GM19452 (cell line): ENCODE data around the gene ELAVL1.
"Not testable (repeated sequence)": the region's sequence is repeated elsewhere in the genome, so short reads cannot be mapped to it uniquely, and the experiment has no call there.

Source experiments
- ATAC-seq: cut with Tn5 transposase; IDR thresholded peaks from one replicate; pipeline ENCODE4 v1.9.1; 2021; ENCODE audit not compliant: unreplicated experiment

Gene ELAVL1

GRCh38 chr19:8005534-8006256, at the start of gene ELAVL1:
ELAVL1 (minus strand) TSS chr19:8005641; CDS start chr19:7991815, 13,826 bp downstream.
- ATAC-seq, result peak; percentile 71

DNA sequence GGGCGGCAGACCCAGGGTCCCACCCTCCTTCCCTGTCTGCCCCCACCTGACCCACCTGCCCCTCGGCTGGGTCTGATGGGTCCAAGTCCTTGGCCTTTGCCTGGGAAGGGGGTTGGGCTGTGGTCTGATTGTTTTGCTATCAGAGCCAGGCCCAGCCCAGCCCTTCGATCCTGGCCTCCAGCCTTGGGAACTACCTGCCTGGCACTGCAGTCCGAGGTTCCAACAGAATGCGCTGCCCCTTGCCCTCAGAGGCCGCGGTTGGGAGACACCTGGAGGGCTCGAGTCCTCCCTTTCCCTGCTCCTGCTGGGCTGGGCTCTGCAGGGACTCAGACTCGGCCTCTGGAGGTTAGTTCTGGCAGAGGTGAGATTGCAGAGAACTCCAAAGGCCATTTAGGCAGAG, 48.7 kb upstream of the ELAVL1 start:
- ATAC-seq, result no peak

DNA sequence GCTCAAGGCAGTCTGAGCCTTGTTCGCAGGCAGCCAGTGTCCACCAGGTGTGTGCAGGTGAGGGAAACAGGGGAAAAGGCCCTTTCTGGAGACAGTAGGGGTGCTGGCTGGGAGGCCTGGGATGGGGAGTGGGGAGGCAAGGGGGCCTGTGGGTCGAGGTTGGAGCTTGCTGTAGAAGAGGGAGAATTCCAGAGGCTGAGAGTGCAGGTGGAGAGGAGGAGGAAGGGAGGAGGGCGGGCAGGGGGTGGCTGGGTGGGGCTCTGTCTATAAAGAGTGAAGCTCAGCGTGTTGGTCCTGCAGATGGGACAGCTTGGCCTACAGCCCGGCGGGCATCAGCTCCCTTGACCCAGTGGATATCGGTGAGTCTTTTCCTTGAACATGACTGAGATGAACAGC, 47.0 kb upstream of the ELAVL1 start, which contains the start of gene CCL25:
Gene CCL25 (plus strand): TSS at position 297 of the 396 bp plus-strand sequence. CDS start 290 bp downstream, outside the sequence.
- no peak for ATAC-seq

DNA sequence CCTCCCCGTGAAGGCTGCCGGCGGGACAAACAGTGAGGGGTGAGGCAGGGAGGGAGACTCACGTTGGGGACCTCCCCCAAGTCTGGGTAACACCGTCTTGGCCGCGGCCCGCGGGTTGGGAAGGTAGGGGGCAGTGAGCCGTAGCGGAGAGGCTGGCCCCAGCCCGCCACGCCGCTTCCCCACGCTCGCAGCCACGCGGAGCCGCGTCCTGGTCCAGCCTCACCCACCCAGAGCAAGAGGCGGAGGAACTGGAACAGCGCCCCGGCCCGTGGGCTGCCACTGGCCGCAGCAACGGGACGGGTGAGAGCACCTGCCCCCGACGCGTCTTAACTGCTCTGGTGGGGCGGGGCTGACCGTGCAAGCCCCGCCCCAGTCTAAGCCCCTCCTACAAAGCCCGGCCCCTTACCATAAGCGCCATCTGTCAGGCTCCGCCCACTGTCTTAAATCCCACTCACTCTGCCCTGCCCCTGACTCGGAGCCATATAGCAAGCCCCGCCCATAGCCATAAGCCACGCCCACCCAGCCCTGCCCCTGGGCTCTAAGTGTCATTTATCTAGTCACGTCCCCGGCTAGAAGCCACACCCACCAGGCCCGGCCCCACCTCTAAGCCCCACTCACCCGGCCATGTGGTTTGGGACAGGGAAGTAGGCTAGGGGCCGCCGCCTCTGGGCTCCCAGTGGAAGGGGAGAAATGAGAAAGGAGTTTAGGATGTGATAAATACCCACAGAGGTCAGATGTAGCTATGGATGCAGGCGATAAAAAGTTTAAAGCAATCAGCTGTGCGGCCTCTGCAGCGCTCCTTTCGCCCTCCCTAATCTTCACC, 45.0 kb upstream of the ELAVL1 start:
- ATAC-seq, result peak; percentile 81

GRCh38 chr19:8046569-8047165, 41.2 kb upstream of the ELAVL1 start:
- ATAC-seq, result no peak

GRCh38 chr19:8045872-8046568, 40.6 kb upstream of the ELAVL1 start:
- no peak for ATAC-seq

DNA sequence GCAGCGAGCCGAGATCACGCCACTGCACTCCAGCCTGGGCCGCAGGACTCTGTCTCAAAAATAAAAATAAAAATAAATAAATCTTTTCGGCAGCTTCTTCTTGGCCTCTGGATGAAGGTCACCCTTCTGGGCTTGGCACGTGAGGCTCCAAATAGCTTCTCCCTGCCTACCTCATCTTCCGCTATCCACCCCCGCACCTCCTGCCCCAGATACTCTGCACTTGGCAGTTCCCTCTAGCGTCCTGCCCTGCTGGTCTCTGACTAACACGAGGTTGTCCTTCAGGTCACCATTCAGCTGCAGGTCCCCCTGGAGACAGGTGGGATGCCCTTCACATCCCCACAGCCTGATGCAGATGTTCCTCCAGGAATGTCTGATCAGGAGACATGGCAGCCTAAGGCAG, 38.6 kb upstream of the ELAVL1 start:
- ATAC-seq, result no peak

DNA sequence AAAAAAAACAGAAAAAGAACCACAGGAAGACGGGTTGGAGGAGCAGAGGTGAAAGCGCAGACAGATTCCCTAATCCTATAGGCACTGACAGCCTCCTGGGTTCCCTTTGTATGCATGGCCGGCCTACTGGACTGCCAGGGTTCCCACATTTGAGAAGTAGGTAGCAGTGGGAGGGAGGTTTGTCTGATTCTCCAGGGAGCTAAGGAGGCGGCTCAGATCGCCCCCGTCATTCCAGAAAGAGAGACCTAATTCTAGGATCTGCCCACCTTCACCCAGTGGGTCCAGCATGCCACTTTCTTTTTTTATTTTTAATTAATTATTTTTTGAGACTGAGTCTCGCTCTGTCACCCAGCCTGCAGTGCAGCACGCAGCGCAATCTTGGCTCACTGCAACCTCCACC, 37.5 kb upstream of the ELAVL1 start:
- no peak for ATAC-seq

GRCh38 chr19:8041531-8041931, 36.1 kb upstream of the ELAVL1 start:
- ATAC-seq, result no peak

DNA sequence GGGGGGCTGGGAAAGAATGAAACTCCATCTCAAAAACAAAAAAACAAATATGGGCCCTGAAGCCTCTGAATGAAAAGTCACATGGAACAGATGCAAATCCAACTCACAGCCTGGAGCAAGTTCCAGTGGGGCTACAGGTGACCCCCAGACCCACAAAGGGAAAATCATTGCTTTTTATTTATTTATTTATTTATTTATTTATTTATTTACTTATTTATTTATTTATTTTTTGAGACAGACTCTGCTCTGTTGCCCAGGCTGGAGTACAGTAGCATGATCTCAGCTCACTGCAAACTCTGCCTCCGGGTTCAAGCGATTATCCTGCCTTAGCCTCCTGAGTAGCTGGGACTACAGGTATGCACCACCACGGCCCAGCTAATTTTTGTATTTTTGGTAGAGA, 33.8 kb upstream of the ELAVL1 start:
- ATAC-seq, result no peak

- ATAC-seq, result no peak
Observed at GRCh38 chr19:8038815-8039214, 33.4 kb upstream of the ELAVL1 start.

DNA sequence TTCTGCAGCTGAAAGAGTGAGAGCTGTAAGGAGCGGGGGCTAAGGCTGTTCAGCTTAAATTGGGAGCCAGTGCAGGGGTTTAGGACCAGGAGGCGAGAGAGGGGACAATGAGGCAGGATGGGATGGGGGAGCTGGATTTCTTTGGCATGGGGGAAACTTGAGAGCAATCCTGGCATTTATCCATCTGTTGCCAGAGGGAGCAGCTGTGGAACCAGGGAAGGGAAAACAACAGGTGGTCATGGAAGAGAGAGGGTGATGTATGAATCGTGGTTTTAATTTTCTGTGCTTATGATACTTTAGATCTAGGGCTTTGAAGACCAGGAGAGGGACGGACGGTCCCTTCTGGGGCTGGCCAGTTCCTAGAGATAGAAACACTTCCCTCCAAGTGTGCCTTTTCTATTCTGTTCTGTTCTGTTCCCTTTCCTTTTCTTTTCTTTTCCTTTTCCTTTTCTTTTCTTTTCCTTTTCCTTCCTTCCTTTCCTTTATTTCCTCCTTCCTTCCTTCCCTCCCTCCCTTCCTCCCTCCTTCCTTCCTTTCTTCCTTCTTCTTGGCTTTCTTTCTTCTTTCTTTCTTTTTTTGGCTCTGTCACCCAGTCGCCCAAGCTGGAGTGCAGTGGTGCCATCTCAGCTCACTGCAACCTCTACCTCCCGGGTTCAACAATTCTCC, 31.1 kb upstream of the ELAVL1 start:
- no peak for ATAC-seq

DNA sequence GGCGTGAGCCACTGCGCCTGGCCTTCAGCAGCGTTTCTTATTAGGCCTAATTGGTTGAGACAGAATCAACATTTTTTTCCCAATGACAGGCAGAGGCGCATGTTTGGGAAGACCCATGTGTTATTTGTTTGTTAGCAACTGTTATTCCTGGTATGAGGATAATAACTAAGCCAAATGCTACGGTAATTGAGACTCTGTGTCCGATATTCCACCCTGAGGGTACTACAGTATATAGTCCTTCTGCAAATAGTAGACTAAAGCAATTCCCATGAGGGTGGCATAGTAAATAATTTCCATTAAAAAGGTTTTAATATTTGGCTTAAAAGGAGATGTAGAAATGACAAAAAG, 28.7 kb upstream of the ELAVL1 start:
- ATAC-seq, result no peak

DNA sequence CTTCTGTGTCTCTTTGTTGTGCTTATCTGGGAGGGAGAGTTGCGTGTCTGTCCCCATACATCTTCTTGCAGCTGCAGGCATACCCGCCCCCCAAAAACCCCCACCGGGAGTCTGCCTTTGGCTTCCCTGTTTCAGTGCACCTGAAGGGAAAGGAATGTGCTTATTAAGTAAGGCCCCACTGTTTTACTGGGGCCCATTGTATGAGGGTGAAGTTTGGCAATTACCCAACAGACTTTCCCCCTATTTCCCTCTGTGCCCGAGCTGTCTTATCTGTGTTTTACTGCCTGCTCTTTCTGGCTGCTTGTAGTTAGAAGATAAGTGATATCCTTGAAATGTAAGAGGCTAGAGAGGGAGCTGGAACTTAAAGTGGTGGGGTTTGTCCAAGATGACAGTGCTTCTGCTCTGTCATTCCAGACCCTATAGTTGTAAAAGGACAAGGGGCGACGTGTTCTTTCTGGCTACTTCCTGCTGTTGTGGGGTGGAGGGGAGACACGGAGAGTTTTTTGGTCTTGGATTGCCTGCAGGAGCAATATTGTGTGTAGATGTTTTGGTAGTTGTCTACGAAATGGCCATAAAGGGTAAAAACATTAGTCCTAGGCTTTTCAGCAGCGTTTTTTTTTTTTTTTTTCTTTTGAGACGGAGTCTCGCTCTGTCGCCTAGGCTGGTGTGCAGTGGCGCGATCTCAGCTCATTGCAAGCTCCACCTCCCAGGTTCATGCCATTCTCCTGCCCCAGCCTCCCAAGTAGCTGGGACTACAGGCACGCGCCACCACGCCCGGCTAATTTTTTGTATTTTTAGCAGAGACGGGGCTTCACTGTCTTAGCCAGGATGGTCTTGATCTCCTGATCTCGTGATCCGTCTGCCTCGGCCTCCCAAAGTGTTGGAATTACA, 28.1 kb upstream of the ELAVL1 start:
- ATAC-seq, result not testable (repeated sequence)

GRCh38 chr19:8030960-8031359, 25.5 kb upstream of the ELAVL1 start:
- ATAC-seq, result no peak

DNA sequence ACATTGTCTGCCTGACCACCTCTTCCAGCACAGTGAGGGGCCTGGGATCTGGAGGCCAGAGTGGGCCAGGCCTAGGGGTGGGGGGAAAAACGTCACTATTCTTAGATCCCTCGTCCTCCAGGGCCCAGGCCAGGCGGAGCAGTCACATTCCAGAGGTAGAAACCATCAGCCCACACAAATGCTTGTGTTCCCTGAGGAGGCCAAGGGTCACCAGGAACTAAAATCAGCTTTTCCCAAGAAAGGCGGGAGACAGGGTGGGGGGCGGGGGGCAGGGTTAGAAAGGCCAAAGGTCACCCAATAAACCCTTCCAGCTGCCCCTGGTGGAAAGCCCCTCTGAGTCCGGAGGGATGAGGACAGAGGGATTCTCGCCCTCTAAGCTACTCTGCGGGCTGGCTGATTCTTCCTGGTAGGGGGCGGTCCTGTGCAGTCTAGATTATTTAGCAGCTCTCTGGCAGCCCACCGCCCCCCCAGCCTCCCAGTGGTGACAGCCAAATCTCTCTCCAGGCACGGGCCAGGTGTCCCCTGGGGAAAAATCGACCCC, 23.6 kb upstream of the ELAVL1 start:
- ATAC-seq, result no peak

DNA sequence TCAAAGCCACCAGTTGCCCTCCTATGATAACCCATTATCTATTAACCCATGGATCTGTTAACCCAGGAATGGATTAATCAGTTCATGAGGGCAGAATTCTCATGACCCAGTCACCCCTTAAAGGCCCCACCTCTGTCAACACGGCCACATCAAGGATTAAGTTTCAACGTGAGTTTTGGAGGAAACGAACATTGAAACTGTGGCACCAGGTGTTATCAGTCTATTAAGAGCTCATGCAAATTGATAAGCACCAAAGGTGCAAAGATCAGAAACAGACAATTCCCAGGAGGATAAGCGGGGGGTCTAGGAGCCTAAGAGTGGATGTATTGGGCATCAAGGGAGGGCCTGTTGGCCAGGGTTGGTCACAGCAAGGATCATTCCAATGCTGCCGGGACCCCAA, 19.9 kb upstream of the ELAVL1 start:
- ATAC-seq, result no peak

DNA sequence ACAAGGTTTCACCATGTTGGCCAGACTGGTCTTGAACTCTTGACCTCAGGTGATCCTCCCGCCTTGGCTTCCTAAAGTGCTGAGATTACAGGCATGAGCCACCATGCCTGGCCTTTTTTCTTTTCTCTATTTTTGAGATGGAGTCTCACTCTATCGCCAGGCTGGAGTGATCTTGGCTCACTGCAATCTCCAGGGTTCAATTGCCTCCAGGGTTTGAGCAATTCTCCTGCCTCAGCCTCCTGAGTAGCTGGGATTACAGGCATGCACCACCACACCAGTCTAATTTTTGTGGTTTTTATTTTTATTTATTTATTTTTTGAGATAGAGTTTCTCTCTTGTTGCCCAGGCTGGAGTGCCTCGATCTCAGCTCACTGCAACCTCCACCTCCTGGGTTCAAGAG, 18.8 kb upstream of the ELAVL1 start:
- ATAC-seq, result not testable (repeated sequence)

- ATAC-seq, result no peak
Observed at GRCh38 chr19:8023371-8023770, 17.9 kb upstream of the ELAVL1 start.

DNA sequence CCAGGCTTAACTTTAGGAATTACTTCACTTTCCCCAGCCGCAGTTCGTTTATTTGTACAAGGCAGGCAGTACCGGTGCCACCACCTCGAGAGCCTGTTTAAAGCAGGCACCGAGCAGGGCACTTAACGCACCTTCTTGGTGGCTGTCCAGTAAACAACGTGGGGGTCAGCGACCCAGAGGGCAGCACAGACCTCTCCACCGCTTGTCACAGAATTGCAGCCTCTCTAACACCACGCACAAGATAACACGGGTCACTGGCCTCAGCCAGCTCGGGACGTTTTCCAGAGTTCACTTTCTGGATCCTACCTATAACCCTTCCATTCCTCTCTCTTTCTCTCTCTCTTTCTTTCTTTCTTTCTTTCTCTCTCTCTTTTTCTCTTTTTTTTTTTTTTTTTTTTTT, 16.8 kb upstream of the ELAVL1 start:
- no peak for ATAC-seq
